Endothelial cell of umbilical vein (primary cell): ENCODE results near the gene CTBP2. TPM values are rescaled to one million over a fixed set of nuclear protein-coding genes. Genes with fewer than 3 reads are reported as not detected.

Experiments
- BruUV-seq: library from RNA; stranded (reverse); fragments of 400-500 nt; replicated peaks from 2 replicates; lab custom pipeline; 2021; lab: Mats Ljungman, UMichigan
- CTCF ChIA-PET: fragments of 300-600, 350-600 bp; sonication (Branson Sonifier 250); formaldehyde crosslinking; loops from one replicate; lab custom pipeline; 2021; ENCODE audit warnings: antibody characterized with exemption, inconsistent platforms; lab: Charles Lee
- POLR2A ChIA-PET: fragments of 300-600, 350-600 bp; sonication (Branson Sonifier 250); formaldehyde crosslinking; loops from one replicate; lab custom pipeline; 2021; ENCODE audit warnings: antibody characterized with exemption, inconsistent platforms; lab: Charles Lee
- DNase-seq: peaks from one replicate; pipeline ENCODE4 v3.0.0-alpha.2; 2011; ENCODE audit warnings: low read depth, low spot score
- FAIRE-seq: peaks from 2 replicates; lab custom pipeline; 2011; peaks lifted over from hg19 to GRCh38; lab: Jason Lieb, UNC
- H2AFZ ChIP-seq: 2 replicates; pipeline ENCODE4 v1.6.0; 2012; ENCODE audit warnings: low read depth, low read length, control low read depth, inconsistent platforms
- H3K27ac ChIP-seq: 2 replicates; pipeline ENCODE4 v1.5.1; 2011; ENCODE audit warnings: low read depth, mild to moderate bottlenecking, control low read depth, low read length, moderate library complexity; ENCODE audit not compliant: insufficient read depth
- H3K27me3 ChIP-seq, 2 experiments: 2 replicates each; pipeline versions ENCODE4 v1.6.0 to v1.6.1; 2011; ENCODE audit warnings: low read length in 2 of 2, mixed read lengths in 1 of 2; ENCODE audit not compliant: control insufficient read depth in 2 of 2, insufficient read depth in 2 of 2
- H3K36me3 ChIP-seq, 2 experiments: 2 replicates in 1 of 2; 3 replicates in 1 of 2; pipeline ENCODE4 v1.5.1; 2011; ENCODE audit warnings: low read length in 2 of 2, mild to moderate bottlenecking in 1 of 2, moderate library complexity in 1 of 2; ENCODE audit not compliant: control insufficient read depth in 2 of 2, insufficient read depth in 2 of 2; ENCODE audit errors: extremely low read depth in 1 of 2
- H3K4me1 ChIP-seq: 3 replicates; pipeline ENCODE4 v1.5.1; 2011; ENCODE audit warnings: mild to moderate bottlenecking, low read length; ENCODE audit not compliant: control insufficient read depth, insufficient read depth; ENCODE audit errors: extremely low read depth
- H3K4me2 ChIP-seq: 2 replicates; pipeline ENCODE4 v1.6.1; 2011; ENCODE audit warnings: low read length, control low read depth, mixed read lengths; ENCODE audit not compliant: insufficient read depth
- H3K4me3 ChIP-seq, 3 experiments: fragments of 200-600 bp in 1 of 3; sonication (generic), shearing (Covaris generic) in 1 of 3; replicated peaks in 1 of 3; 2 replicates each; pipeline ENCODE4 v1.5.1; 2011 to 2016; ENCODE audit warnings: control low read depth in 3 of 3, low read length in 3 of 3, mild to moderate bottlenecking in 2 of 3, inconsistent platforms in 1 of 3, low read depth in 1 of 3, moderate library complexity in 1 of 3; ENCODE audit not compliant: insufficient read depth in 1 of 3
- H3K79me2 ChIP-seq: 2 replicates; pipeline ENCODE4 v1.6.0; 2012; ENCODE audit warnings: low read length, inconsistent platforms; ENCODE audit not compliant: control insufficient read depth, insufficient read depth
- H3K9ac ChIP-seq: replicated peaks from 2 replicates; pipeline ENCODE3; 2011; ENCODE audit warnings: low read length, control low read depth; ENCODE audit not compliant: insufficient read depth; ENCODE audit errors: extremely low read depth
- H3K9me1 ChIP-seq: replicated peaks from 3 replicates; pipeline ENCODE4 v1.6.0; 2011; ENCODE audit warnings: mild to moderate bottlenecking, low read length; ENCODE audit not compliant: control insufficient read depth, insufficient read depth; ENCODE audit errors: extremely low read depth
- H3K9me3 ChIP-seq: replicated peaks from 2 replicates; pipeline ENCODE4 v1.5.1; 2012; ENCODE audit warnings: low read length, inconsistent platforms; ENCODE audit not compliant: control insufficient read depth, insufficient read depth
- H4K20me1 ChIP-seq: replicated peaks from 2 replicates; pipeline ENCODE3; 2011; ENCODE audit warnings: mild to moderate bottlenecking, low read length; ENCODE audit not compliant: control insufficient read depth, insufficient read depth; ENCODE audit errors: extremely low read depth
- CTCF ChIP-seq, 2 donors: IDR thresholded peaks; 1 replicate in 1 of 2; 2 replicates in 1 of 2; pipeline ENCODE4 v1.5.1; 2011; ENCODE audit warnings: low read length in 2 of 2, mild to moderate bottlenecking in 2 of 2, moderate library complexity in 2 of 2, control low read depth in 1 of 2, inconsistent platforms in 1 of 2, low read depth in 1 of 2; ENCODE audit not compliant: insufficient read depth in 1 of 2; ENCODE audit errors: extremely low read depth in 1 of 2
- EZH2 ChIP-seq: IDR thresholded peaks from 2 replicates; pipeline ENCODE4 v1.6.1; 2012; ENCODE audit warnings: borderline replicate concordance, low read depth, mild to moderate bottlenecking, moderate library complexity, low read length, inconsistent platforms; ENCODE audit not compliant: severe bottlenecking
- FOS ChIP-seq: IDR thresholded peaks from 2 replicates; pipeline ENCODE4 v1.6.1; 2011; ENCODE audit warnings: mild to moderate bottlenecking, low read length, moderate library complexity, borderline replicate concordance; ENCODE audit not compliant: insufficient read depth
- GATA2 ChIP-seq: IDR thresholded peaks from 2 replicates; pipeline ENCODE4 v1.7.0; 2011; ENCODE audit warnings: low read depth, mild to moderate bottlenecking, moderate library complexity, mixed read lengths, low read length; ENCODE audit not compliant: insufficient read length, insufficient read depth
- JUN ChIP-seq: IDR thresholded peaks from 2 replicates; pipeline ENCODE4 v1.6.1; 2011; ENCODE audit warnings: borderline replicate concordance, low read depth; ENCODE audit not compliant: insufficient read length, insufficient read depth
- MAX ChIP-seq: IDR thresholded peaks from 2 replicates; pipeline ENCODE4 v1.6.1; 2011; ENCODE audit not compliant: insufficient read depth, insufficient read length
- MYC ChIP-seq: IDR thresholded peaks from one replicate; pipeline ENCODE4 v1.6.1; 2011; ENCODE audit warnings: mild to moderate bottlenecking, low read depth, low read length
- POLR2A ChIP-seq: IDR thresholded peaks from 2 replicates; pipeline ENCODE4 v1.6.1; 2012; ENCODE audit warnings: low read depth, mild to moderate bottlenecking, control low read depth, low read length
- POLR2AphosphoS5 ChIP-seq: IDR thresholded peaks from 2 replicates; pipeline ENCODE4 v1.6.1; 2012; ENCODE audit warnings: low read depth, mild to moderate bottlenecking, control low read depth, low read length, moderate library complexity; ENCODE audit not compliant: insufficient read depth
- dilution Hi-C: fragments of 300-500 bp; cut with MboI; formaldehyde crosslinking; loops from one replicate; pipeline ENCODE4 v1.15.0; 2019; ENCODE audit warnings: low sequenced_read_pairs; ENCODE audit not compliant: extremely low pct_ligation_motif_present
- intact Hi-C: fragments of 100-400 bp; cut with micrococcal nuclease; formaldehyde crosslinking; loops from one replicate; pipeline ENCODE4 v1.10.0; 2022
- polyA plus RNA-seq, 4 experiments: library from polyadenylated mRNA; depleted of rRNA in 3 of 4; stranded (reverse) in 3 of 4; unstranded in 1 of 4; fragments of >200 nt; gene quantifications; 2 replicates each; pipeline versions ENCODE4 v1.2.1 to v1.2.3, GENCODE V29; 2011 to 2012; ENCODE audit warnings: missing spikeins in 1 of 4
- total RNA-seq: library from RNA; stranded (reverse); gene quantifications from 2 replicates; pipeline ENCODE4 v1.2.3, GENCODE V29; 2021

CTBP2 gene
- total and polyA plus RNA-seq, 2 donors (not counting 3 experiments of a cell fraction or from before 2014, with no cell fraction given) = 118 to 128 TPM

DNA sequence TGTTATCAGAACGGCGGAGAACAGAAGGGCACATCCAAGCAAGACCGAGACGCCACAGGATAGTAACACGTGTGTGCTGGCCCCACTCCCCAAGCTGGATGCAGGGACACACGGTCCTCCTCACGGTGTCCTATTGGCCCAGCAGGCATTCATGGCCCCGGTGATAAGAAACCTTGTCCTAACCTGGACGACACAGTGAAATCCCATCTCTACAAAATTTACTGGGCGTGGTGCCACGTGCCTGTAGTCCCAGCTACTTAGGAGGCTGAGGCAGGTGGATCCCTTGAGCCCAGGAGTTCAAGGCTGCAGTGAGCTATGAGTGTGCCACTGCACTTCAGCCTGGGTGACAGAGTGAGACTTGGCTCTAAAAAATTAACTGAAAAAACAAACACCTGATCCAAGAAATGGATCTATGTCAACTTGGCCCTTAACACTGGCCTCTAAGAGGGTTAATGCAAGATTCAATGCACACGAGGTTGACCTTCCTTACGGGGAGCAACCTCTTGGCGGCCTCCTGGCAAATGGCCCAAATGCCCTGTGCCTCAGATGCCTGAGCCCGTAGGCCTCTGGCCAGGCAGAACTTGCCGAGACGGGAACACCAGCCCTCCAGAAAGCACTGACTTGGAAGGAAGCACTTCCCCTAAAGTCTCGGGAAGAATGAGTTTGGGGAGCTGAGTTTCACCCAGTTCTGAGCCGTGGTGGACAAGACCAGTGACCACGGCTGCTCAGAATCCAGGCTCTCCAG lies 146.1 kb downstream of the CTBP2 start:
- no peak overlapping the region for H3K27ac ChIP-seq
- no peaks in the 10 kb centered on the region for H3K4me1 ChIP-seq
- H2AFZ ChIP-seq = no peak overlapping the region
- peaks cover 3 to 27% of the 10 kb centered on the region in 2 experiments for H3K36me3 ChIP-seq
- DNase-seq (peak; percentile 25), FAIRE-seq (no peak)
- H3K79me2 ChIP-seq = peaks cover 68% of the 10 kb centered on the region
- TF ChIP-seq FOS (no peak), POLR2A (no peak), JUN (no peak)
- dilution Hi-C loops (no loop called here), intact Hi-C loops (no loop called here)
- no peak overlapping the region for H3K9ac ChIP-seq
- no peaks in the 10 kb centered on the region for H3K27me3 ChIP-seq
- no peaks in the 10 kb centered on the region for H3K9me1 ChIP-seq
- ChIA-PET CTCF (interaction anchor here (1.1 to 1.4 kb wide), 3 partner anchors 15 to 47 kb away, joined by 3 to 5 read pairs (median 4); no protein-coding TSS in a partner anchor), POLR2A (no interaction called here)
- no TSS peak for BruUV-seq
- H3K4me3 ChIP-seq = no peak overlapping the region
- no peaks in the 10 kb centered on the region for H3K9me3 ChIP-seq
- no peak overlapping the region for H3K4me2 ChIP-seq
- H4K20me1 ChIP-seq = no peaks in the 10 kb centered on the region

GRCh38 chr10:125013529-125013872 lies 146.9 kb downstream of the CTBP2 start:
- H3K27me3 ChIP-seq = no peaks in the 10 kb centered on the region
- ChIA-PET CTCF (no interaction called here), POLR2A (no interaction called here)
- no peaks in the 10 kb centered on the region for H3K4me1 ChIP-seq
- H3K9ac ChIP-seq = no peak overlapping the region
- TF ChIP-seq GATA2 = no peak
- TF ChIP-seq MAX = no peak
- TF ChIP-seq POLR2AphosphoS5 = no peak
- TF ChIP-seq CTCF (IDR thresholded peaks at IDR 0.05; ENCODE audit: extremely low read depth in 1 of 2, insufficient read depth in 1 of 2, low read depth in 1 of 2, low read length in 2 of 2) = no peak
- no peak for TF ChIP-seq MYC
- no peak for TF ChIP-seq EZH2
- TF ChIP-seq FOS = no peak
- no peak for TF ChIP-seq JUN
- TF ChIP-seq POLR2A = no peak
- peaks cover 3 to 27% of the 10 kb centered on the region in 2 experiments for H3K36me3 ChIP-seq
- intact Hi-C loops (no loop called here), dilution Hi-C loops (no loop called here)
- H2AFZ ChIP-seq = no peak overlapping the region
- no peaks in the 10 kb centered on the region for H3K9me1 ChIP-seq
- H3K4me3 ChIP-seq = no peak overlapping the region
- H3K4me2 ChIP-seq = no peak overlapping the region
- no peak for DNase-seq
- no peaks in the 10 kb centered on the region for H4K20me1 ChIP-seq
- no peaks in the 10 kb centered on the region for H3K9me3 ChIP-seq
- no peak for FAIRE-seq
- H3K79me2 ChIP-seq = peaks cover 63% of the 10 kb centered on the region
- BruUV-seq = no TSS peak
- H3K27ac ChIP-seq = no peak overlapping the region
